IMR-90 (cell line): ENCODE results near the gene TOMM40L. TPM values are rescaled to one million over a fixed set of nuclear protein-coding genes. Genes with fewer than 3 reads are reported as not detected.

Source experiments
- ATAC-seq: fragments of 200-7000 bp; cut with Tn5 transposase; 2 replicates; pipeline ENCODE4 v1.9.1; 2020; ENCODE audit warnings: low read depth, mild to moderate bottlenecking, moderate library complexity
- BruUV-seq: library from RNA; stranded (reverse); fragments of 400-500 nt; replicated peaks from 2 replicates; lab custom pipeline; 2021; lab: Mats Ljungman, UMichigan
- CTCF ChIA-PET: fragments of 300-600 bp; formaldehyde crosslinking; extraction: SDS; loops from one replicate; lab custom pipeline; 2021; ENCODE audit warnings: antibody characterized with exemption; lab: Yijun Ruan, JAX
- POLR2A ChIA-PET: fragments of 300-600 bp; sonication (Branson Sonifier 250); formaldehyde crosslinking; loops from one replicate; lab custom pipeline; 2022; ENCODE audit warnings: antibody characterized with exemption; ENCODE audit not compliant: unreplicated experiment; lab: Charles Lee
- DNase-seq: peaks from one replicate; pipeline ENCODE4 v3.0.0; 2013
- H2AFZ ChIP-seq: replicated peaks from 2 replicates; pipeline ENCODE3; 2013; ENCODE audit warnings: low read length, mild to moderate bottlenecking; ENCODE audit not compliant: poor library complexity
- H2AK5ac ChIP-seq: 2 replicates; pipeline ENCODE4 v1.6.1; 2013; ENCODE audit warnings: low read depth, low read length, inconsistent platforms
- H2AK9ac ChIP-seq: replicated peaks from 2 replicates; pipeline ENCODE3; 2013; ENCODE audit warnings: mild to moderate bottlenecking, low read depth, low read length, moderate library complexity; ENCODE audit not compliant: poor library complexity
- H2BK120ac ChIP-seq: 2 replicates; pipeline ENCODE4 v1.6.1; 2013; ENCODE audit warnings: low read depth, low read length, inconsistent platforms
- H2BK15ac ChIP-seq: 3 replicates; pipeline ENCODE4 v1.6.1; 2013; ENCODE audit warnings: low read depth, low read length, inconsistent platforms
- H2BK20ac ChIP-seq: 2 replicates; pipeline ENCODE4 v1.6.1; 2013; ENCODE audit warnings: low read depth, mild to moderate bottlenecking, inconsistent platforms, low read length, moderate library complexity
- H2BK5ac ChIP-seq: 2 replicates; pipeline ENCODE4 v1.6.1; 2013; ENCODE audit warnings: mild to moderate bottlenecking, low read depth, low read length, inconsistent platforms; ENCODE audit not compliant: poor library complexity, severe bottlenecking
- H3K14ac ChIP-seq: replicated peaks from 2 replicates; pipeline ENCODE4 v1.6.1; 2013; ENCODE audit warnings: low read depth, low read length, inconsistent platforms
- H3K18ac ChIP-seq: 2 replicates; pipeline ENCODE4 v1.6.1; 2013; ENCODE audit warnings: low read depth, low read length, control low read depth
- H3K23ac ChIP-seq: 2 replicates; pipeline ENCODE4 v1.6.1; 2013; ENCODE audit warnings: low read depth, low read length, inconsistent platforms
- H3K27ac ChIP-seq: 2 replicates; pipeline ENCODE4 v1.5.1; 2013; ENCODE audit warnings: mild to moderate bottlenecking, control low read depth, low read length; ENCODE audit not compliant: insufficient read depth
- H3K27me3 ChIP-seq: 2 replicates; pipeline ENCODE4 v1.6.1; 2013; ENCODE audit warnings: low read length; ENCODE audit not compliant: control insufficient read depth, insufficient read depth
- H3K36me3 ChIP-seq: 2 replicates; pipeline ENCODE4 v1.6.1; 2013; ENCODE audit warnings: low read length, mixed read lengths; ENCODE audit not compliant: control insufficient read depth, insufficient read depth
- H3K4ac ChIP-seq: 2 replicates; pipeline ENCODE4 v1.6.1; 2013; ENCODE audit warnings: low read depth, low read length, inconsistent platforms
- H3K4me1 ChIP-seq: 2 replicates; pipeline ENCODE4 v1.6.1; 2013; ENCODE audit warnings: low read length, mixed read lengths; ENCODE audit not compliant: control insufficient read depth, insufficient read depth
- H3K4me2 ChIP-seq: 2 replicates; pipeline ENCODE4 v1.6.1; 2013; ENCODE audit warnings: low read depth, mild to moderate bottlenecking, control low read depth, low read length, moderate library complexity
- H3K4me3 ChIP-seq: 2 replicates; pipeline ENCODE4 v1.5.1; 2013; ENCODE audit warnings: low read depth, mild to moderate bottlenecking, control low read depth, low read length, moderate library complexity; ENCODE audit not compliant: insufficient read depth
- H3K56ac ChIP-seq: 2 replicates; pipeline ENCODE4 v1.6.1; 2013; ENCODE audit warnings: low read length, inconsistent platforms; ENCODE audit not compliant: insufficient read depth; ENCODE audit errors: extremely low read depth
- H3K79me1 ChIP-seq, 2 experiments: 2 replicates each; pipeline ENCODE4 v1.6.1; 2013; ENCODE audit warnings: low read length in 2 of 2, inconsistent platforms in 1 of 2, low read depth in 1 of 2
- H3K9ac ChIP-seq: 2 replicates; pipeline ENCODE4 v1.6.1; 2013; ENCODE audit warnings: low read depth, low read length, control low read depth
- H3K9me1 ChIP-seq: 2 replicates; pipeline ENCODE4 v1.6.1; 2013; ENCODE audit warnings: low read length, inconsistent platforms; ENCODE audit not compliant: insufficient read depth
- H3K9me3 ChIP-seq: 2 replicates; pipeline ENCODE4 v1.6.1; 2013; ENCODE audit warnings: low read length; ENCODE audit not compliant: control insufficient read depth, insufficient read depth
- H4K20me1 ChIP-seq: 2 replicates; pipeline ENCODE4 v1.6.1; 2013; ENCODE audit warnings: low read length, inconsistent platforms; ENCODE audit not compliant: insufficient read depth
- H4K5ac ChIP-seq: 2 replicates; pipeline ENCODE4 v1.6.1; 2013; ENCODE audit warnings: mild to moderate bottlenecking, low read depth, low read length, control low read depth
- H4K8ac ChIP-seq, 2 experiments: 2 replicates each; pipeline ENCODE4 v1.6.1; 2013; ENCODE audit warnings: low read depth in 2 of 2, low read length in 2 of 2, control low read depth in 1 of 2, inconsistent platforms in 1 of 2
- H4K91ac ChIP-seq: 2 replicates; pipeline ENCODE4 v1.6.1; 2013; ENCODE audit warnings: low read depth, low read length, inconsistent platforms; ENCODE audit not compliant: insufficient read depth
- MAZ ChIP-seq: IDR thresholded peaks from 2 replicates; pipeline ENCODE4 v1.6.1; 2012; ENCODE audit warnings: low read depth, mild to moderate bottlenecking, low read length, improper control_type of control experiment, moderate library complexity, borderline replicate concordance
- RFX5 ChIP-seq: IDR thresholded peaks from 2 replicates; pipeline ENCODE4 v1.8.0; 2012; ENCODE audit warnings: low read depth, mild to moderate bottlenecking, low read length, moderate library complexity
- WGBS, 2 experiments: methylation state at CpG; one replicate each; pipeline versions ENCODE4 v1.1.5 to v1.1.7; 2013; ENCODE audit warnings: missing lambda C conversion rate in 2 of 2; ENCODE audit not compliant: insufficient read length in 1 of 2; ENCODE audit errors: extremely low coverage in 2 of 2; 5-methylcytosine and 5-hydroxymethylcytosine counted together
- dilution Hi-C: fragments of 300-500 bp; cut with HindIII; formaldehyde crosslinking; loops from one replicate; pipeline ENCODE4 v1.14.3; 2018; ENCODE audit warnings: low sequenced_read_pairs; ENCODE audit not compliant: unreplicated experiment
- in situ Hi-C: fragments of 300-500 bp; cut with MboI; formaldehyde crosslinking; loops from 3 replicates; pipeline ENCODE4 v1.14.3; 2019; ENCODE audit warnings: low sequenced_read_pairs, inconsistent platforms, mixed read lengths
- intact Hi-C: fragments of 100-400 bp; cut with micrococcal nuclease; formaldehyde crosslinking; loops from 2 replicates; pipeline ENCODE4 v1.10.0; 2022
- polyA plus RNA-seq, 3 experiments: library from polyadenylated mRNA; depleted of rRNA; stranded (reverse); fragments of >200 nt; gene quantifications; 2 replicates each; pipeline ENCODE4 v1.2.3, GENCODE V29; 2012; ENCODE audit warnings: low replicate concordance in 1 of 3
- total RNA-seq: library from RNA; depleted of rRNA; stranded (reverse); fragments of >200 nt; gene quantifications from 2 replicates; pipeline ENCODE4 v1.2.3, GENCODE V29; 2012
- TF ChIP-seq, protein P1 (sequence below): fragments of 150-350 bp; IDR thresholded peaks from 2 replicates; pipeline ENCODE4 v1.6.1; 2017; ENCODE audit warnings: mild to moderate bottlenecking, antibody characterized with exemption, low read length, low read depth
- TF ChIP-seq, protein P2 (sequence below): conservative IDR thresholded peaks from 2 replicates; pipeline ENCODE4 v1.5.1; 2012; ENCODE audit warnings: mild to moderate bottlenecking, low read depth, low read length, improper control_type of control experiment

TOMM40L gene
- total and polyA plus RNA-seq, 2 of the 4 experiments (the other 2 are of a cell fraction): 7.7 to 12.5 TPM

DNA sequence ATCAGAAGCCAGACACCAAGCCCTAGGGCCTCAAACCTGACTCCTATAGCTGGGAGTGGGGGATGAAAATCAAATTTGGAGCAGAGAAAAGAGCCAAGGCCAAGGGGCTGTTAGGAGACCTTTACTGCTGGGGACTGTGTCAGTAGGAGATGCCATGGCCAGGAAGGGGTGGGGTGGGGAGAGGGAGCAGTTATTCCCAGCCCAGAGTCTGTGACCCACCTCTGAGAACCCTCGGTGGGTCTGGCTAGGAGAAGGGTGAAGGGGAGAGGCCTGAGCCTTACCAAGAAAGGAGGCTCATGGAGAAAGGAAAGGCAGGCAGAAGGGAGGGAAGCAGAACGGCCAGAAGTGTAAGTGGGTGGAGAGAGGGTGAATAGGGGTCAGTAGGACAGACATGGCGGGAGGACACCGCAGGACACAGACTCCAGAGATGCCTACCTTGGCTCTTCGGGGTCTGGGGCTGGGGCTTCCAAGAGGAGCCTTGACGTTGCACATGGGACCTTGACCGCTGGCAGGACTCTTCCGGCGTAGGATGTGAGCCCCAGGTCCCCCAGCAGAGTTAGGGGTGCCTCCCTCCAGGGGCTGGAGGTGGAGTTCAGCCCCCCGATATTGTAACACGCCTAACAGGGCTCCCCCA is 28.2 kb upstream of the TOMM40L start (continued):
- TF ChIP-seq, protein P1, sequence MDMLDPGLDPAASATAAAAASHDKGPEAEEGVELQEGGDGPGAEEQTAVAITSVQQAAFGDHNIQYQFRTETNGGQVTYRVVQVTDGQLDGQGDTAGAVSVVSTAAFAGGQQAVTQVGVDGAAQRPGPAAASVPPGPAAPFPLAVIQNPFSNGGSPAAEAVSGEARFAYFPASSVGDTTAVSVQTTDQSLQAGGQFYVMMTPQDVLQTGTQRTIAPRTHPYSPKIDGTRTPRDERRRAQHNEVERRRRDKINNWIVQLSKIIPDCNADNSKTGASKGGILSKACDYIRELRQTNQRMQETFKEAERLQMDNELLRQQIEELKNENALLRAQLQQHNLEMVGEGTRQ: no peak

DNA sequence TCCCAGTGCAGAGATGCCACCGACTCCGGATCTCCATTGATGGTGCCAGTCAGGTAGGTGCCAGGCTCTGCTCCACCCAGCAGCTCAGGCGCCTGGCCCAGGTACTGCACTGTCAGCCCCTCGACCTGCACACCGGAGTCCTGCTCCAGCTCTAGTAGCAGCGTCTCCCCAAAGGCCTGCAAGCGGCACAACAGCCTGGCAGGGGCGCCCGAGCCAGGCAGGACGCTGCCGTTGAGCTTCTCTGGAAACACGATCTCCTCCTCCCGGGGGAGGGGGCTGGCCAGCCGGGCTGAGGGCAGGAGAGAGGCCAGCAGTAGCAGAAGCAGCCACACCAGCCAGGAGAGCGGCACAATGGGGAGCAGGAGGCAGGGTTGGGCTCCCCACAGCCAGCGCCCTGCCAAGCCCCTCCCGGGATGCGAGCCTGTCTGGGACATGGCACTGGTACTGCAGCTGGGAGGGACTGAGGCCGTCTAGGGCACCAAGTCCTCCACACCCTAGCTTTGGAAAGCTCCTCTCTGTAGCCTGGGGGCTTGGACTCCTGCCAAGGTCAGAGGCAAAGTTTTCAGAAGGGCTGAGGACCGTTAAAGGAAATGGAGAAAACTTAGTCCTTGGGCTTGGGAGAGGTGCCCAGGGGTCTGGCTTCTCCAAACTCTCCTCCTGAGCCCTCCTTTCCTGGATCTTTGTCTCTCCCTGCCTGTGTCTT is 27.5 kb upstream of the TOMM40L start:
- dilution Hi-C loops (no loop called here), intact Hi-C loops (no loop called here), in situ Hi-C loops (no loop called here)
- no peaks in the 10 kb centered on the region for H4K20me1 ChIP-seq
- H3K14ac ChIP-seq: no peak overlapping the region
- peak overlapping the region; percentile 32; the same call in 1 of the 2 replicates for H4K91ac ChIP-seq
- H3K9ac ChIP-seq: no peak overlapping the region
- H3K27me3 ChIP-seq: no peaks in the 10 kb centered on the region
- TF ChIP-seq, protein P2, sequence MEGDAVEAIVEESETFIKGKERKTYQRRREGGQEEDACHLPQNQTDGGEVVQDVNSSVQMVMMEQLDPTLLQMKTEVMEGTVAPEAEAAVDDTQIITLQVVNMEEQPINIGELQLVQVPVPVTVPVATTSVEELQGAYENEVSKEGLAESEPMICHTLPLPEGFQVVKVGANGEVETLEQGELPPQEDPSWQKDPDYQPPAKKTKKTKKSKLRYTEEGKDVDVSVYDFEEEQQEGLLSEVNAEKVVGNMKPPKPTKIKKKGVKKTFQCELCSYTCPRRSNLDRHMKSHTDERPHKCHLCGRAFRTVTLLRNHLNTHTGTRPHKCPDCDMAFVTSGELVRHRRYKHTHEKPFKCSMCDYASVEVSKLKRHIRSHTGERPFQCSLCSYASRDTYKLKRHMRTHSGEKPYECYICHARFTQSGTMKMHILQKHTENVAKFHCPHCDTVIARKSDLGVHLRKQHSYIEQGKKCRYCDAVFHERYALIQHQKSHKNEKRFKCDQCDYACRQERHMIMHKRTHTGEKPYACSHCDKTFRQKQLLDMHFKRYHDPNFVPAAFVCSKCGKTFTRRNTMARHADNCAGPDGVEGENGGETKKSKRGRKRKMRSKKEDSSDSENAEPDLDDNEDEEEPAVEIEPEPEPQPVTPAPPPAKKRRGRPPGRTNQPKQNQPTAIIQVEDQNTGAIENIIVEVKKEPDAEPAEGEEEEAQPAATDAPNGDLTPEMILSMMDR: 0 out of 2 replicates have a peak, but pooled peaks have one; percentile 14
- TF ChIP-seq RFX5 (no peak), MAZ (peak; percentile 19; the same call in 1 of the 2 replicates)
- H3K4me2 ChIP-seq: peak overlapping the region; percentile 30; the same call in 1 of the 2 replicates
- no peak for DNase-seq
- H3K4ac ChIP-seq: peak overlapping the region; percentile 68
- H3K9me1 ChIP-seq: peaks cover 20% of the 10 kb centered on the region
- peak overlapping the region; percentile 8; the same call in 1 of the 2 replicates for H4K5ac ChIP-seq
- POLR2A ChIA-PET: no interaction called here
- H3K23ac ChIP-seq: 0 out of 2 replicates have a peak overlapping the region, but pooled peaks have one; percentile 12
- no TSS peak for BruUV-seq
- H3K56ac ChIP-seq: peak overlapping the region; percentile 24; the same call in 1 of the 2 replicates
- peaks cover under 1% of the 10 kb centered on the region; the same call in 1 of the 2 replicates for H3K36me3 ChIP-seq
- 0 out of 3 replicates have a peak overlapping the region, but pooled peaks have one; percentile 16 for H2BK15ac ChIP-seq
- CTCF ChIA-PET: interaction anchor here (1.0 kb wide), 1 partner anchor 28 kb away, joined by 3 read pairs; no protein-coding TSS in a partner anchor
- peaks cover 10 to 12% of the 10 kb centered on the region in 2 experiments for H3K79me1 ChIP-seq
- H3K18ac ChIP-seq: no peak overlapping the region
- H3K4me1 ChIP-seq: peaks cover 31% of the 10 kb centered on the region
- H2AK9ac ChIP-seq: peak overlapping the region; percentile 33
- 55% methylated on average over 4 of the region's 20 CpGs; no CpG with 5 or more reads in 1 of the 2 experiments for WGBS, 2 experiments
- no peak for ATAC-seq
- H4K8ac ChIP-seq: peak overlapping the region; percentile 42 to 96; a peak in 3 of 4 replicates
- H3K4me3 ChIP-seq: no peak overlapping the region
- H2AFZ ChIP-seq: peak overlapping the region; percentile 94
- no peak overlapping the region; the same call in 1 of the 2 replicates for H3K27ac ChIP-seq
- H2BK5ac ChIP-seq: no peak overlapping the region
- H2BK20ac ChIP-seq: no peak overlapping the region
- no peaks in the 10 kb centered on the region for H3K9me3 ChIP-seq
- H2AK5ac ChIP-seq: peak overlapping the region; percentile 48
- H2BK120ac ChIP-seq: no peak overlapping the region; the same call in 1 of the 2 replicates
